HG03097 (cell line): ENCODE measurements around the gene METTL17.
A peak's percentile ranks its signal among the peaks of the same experiment; 100 is the strongest.
"Not testable (repeated sequence)": the region's sequence is repeated elsewhere in the genome, so short reads cannot be mapped to it uniquely, and the experiment has no call there.

Experiments
- ATAC-seq: cut with Tn5 transposase; IDR thresholded peaks from one replicate; pipeline ENCODE4 v1.9.1; 2021; ENCODE audit not compliant: unreplicated experiment, low FRiP score

METTL17 gene

GRCh38 chr14:20989787-20990600 lies at the start of gene METTL17:
TSS of gene METTL17 (plus strand) at chr14:20989980. CDS start at chr14:20990003, 23 bp downstream.
- peak; percentile 93 for ATAC-seq

- ATAC-seq, result not testable (repeated sequence)
Measured at GRCh38 chr14:20945146-20945545, 44.6 kb upstream of the METTL17 start.

DNA sequence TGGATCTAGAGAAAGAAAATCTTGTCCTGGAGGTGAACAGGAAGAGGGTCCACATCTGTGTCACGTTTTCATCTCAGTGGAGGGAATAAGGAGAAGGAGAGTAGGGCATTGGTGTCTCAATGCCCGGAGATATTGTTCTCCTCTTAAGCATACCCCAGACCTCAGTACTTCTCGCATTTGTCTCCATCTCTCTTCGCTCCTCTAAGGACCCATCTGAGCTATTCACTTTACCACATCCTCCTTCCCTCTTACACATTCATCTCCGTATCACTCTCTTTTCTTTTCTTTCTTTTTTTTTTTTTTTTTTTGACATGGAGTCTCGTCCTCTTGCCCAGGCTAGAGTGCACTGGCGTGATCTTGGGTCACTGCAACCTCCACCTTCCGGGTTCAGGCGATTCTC lies 43.1 kb upstream of the METTL17 start:
- not testable (repeated sequence) for ATAC-seq

- ATAC-seq, result not testable (repeated sequence)
Measured at GRCh38 chr14:20954736-20955537, 34.8 kb upstream of the METTL17 start, which contains the start of gene RNASE2. TSS of gene RNASE2 (plus strand) at chr14:20955487. CDS start at chr14:20955772, 285 bp downstream.

DNA sequence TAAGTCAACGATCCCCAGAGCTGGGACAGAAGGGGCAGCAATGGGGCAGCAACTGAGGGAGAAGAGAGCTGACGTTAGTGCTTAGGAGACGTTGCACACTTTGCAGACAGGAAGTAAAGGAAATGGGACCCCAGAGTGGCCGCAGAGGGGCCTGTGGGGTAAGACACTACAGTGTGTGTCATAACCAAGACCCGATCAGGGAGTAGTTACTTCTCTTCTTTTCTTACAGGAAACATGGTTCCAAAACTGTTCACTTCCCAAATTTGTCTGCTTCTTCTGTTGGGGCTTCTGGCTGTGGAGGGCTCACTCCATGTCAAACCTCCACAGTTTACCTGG lies 34.3 kb upstream of the METTL17 start:
- not testable (repeated sequence) for ATAC-seq

GRCh38 chr14:20956376-20956976 lies 33.3 kb upstream of the METTL17 start:
- ATAC-seq, result no peak

DNA sequence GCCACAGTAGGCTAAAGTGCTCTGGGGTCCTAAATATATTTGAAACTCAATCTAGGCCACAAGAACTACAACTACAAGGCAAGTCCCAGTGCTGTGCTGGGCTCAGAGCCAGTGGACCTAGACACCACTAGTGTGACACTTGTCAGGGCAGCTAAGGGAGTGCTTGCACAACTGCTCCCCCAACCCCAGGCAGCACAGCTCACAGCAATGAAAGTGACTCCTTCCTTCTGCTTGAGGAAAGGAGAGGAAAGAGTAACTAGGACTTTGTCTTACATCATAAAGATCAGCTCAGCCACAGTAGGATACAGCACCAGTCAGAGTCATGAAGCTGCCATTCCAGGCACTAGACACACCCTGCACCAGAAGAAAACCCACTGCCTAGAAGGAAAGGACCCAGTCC lies 30.8 kb upstream of the METTL17 start:
- not testable (repeated sequence) for ATAC-seq

- no peak for ATAC-seq
Measured at GRCh38 chr14:20969336-20969735, 20.4 kb upstream of the METTL17 start.

GRCh38 chr14:20970647-20970982 lies 19.2 kb upstream of the METTL17 start:
- ATAC-seq, result no peak

- ATAC-seq, result peak; percentile 90
Measured at GRCh38 chr14:20970983-20971704, 18.6 kb upstream of the METTL17 start.

DNA sequence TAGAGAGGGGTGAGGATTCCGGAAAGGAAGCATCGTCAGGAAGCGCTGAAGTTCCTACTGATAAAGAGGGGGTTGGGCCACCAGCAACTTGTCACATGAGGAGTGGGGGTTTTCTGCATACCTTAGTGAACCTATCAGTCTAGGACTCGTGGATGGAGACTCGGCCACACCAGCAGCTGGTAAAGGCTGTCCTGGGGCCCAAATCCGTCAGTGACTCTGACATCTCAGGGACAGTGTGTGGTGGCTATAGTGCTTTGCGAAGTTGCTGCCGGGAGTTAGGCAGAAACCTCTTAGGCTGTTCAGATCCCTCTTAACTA lies 18.1 kb upstream of the METTL17 start:
- ATAC-seq, result no peak

DNA sequence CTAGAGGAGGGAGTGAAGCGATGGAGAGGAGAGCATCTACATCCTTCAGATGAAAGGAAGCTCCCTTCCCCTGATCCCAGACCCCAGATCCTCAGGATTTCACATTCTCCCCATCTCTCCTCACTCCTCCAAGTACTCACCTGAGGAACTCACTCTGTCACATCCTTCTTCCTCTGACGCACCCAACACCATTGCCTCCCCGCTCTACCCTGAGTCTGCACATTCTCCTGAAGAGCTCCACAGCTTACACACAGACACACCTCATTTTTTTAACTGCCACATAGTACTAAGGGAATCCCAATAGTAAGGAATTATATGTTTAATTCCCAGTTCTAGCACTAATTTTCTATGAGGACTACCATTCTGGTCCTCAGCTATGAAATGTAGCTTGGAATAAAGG lies 16.3 kb upstream of the METTL17 start:
- no peak for ATAC-seq

GRCh38 chr14:20976291-20976690 lies 13.5 kb upstream of the METTL17 start:
- no peak for ATAC-seq

- no peak for ATAC-seq
Measured at GRCh38 chr14:20978687-20979086, 11.1 kb upstream of the METTL17 start.

GRCh38 chr14:20980906-20981305 lies 8.9 kb upstream of the METTL17 start:
- ATAC-seq, result no peak

GRCh38 chr14:20982646-20983369 lies 7.0 kb upstream of the METTL17 start:
- no peak for ATAC-seq

DNA sequence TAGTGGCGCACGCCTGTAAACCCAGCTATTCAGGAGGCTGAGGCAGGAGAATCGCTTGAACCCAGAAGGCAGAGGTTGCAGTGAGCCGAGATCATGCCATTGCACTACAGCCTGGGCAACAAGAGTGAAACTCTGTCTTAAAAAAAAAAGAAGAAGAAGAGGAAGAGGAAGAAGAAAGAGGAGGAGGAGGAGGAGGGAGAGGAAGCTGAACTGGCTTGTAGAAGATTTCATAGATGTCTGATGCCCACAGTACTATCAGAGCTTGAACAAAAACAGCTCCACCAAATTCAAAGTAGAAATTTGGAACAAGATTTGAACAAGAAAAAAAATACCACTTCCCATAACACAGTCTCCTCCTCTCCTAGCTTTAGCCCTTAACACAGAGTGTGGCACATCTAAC lies 4.1 kb upstream of the METTL17 start:
- ATAC-seq, result not testable (repeated sequence)

DNA sequence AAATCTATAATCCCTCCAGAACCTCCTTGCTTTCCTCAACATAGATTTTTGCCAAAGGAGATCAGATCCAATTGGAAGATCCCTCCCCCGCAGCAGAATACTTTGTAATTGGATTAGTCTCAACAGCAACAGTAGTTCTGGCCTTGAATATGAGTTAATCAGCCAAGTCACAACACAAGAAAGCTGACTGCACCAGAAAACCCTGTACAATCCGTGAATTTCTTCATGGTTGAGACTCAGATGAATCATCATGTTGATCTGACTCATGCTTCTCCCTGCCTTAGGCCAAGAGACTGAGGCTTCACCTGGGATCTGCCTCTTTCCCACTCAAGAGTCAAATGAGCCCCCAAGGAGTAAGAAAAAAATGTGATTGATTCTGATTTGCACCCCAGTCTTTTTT lies 3.0 kb upstream of the METTL17 start:
- no peak for ATAC-seq

- ATAC-seq, result no peak
Measured at GRCh38 chr14:20988717-20989470, 886 bp upstream of the METTL17 start.

GRCh38 chr14:20989471-20989786 lies 351 bp upstream of the METTL17 start:
- no peak for ATAC-seq
